PC-9 (cell line): ENCODE data around the gene SPECC1L. TPM values are rescaled to one million over a fixed set of nuclear protein-coding genes. Genes with fewer than 3 reads are reported as not detected.

ENCODE experiments used
- BruUV-seq: library from RNA; stranded (reverse); fragments of 400-500 nt; replicated peaks from 2 replicates; lab custom pipeline; 2021; lab: Mats Ljungman, UMichigan
- CTCF ChIA-PET: fragments of 300-600 bp; sonication (Branson Sonifier 250); formaldehyde crosslinking; loops from one replicate; lab custom pipeline; 2022; ENCODE audit warnings: antibody characterized with exemption; lab: Charles Lee
- POLR2A ChIA-PET: fragments of 300-600 bp; sonication (Branson Sonifier 250); formaldehyde crosslinking; loops from one replicate; lab custom pipeline; 2022; ENCODE audit warnings: antibody characterized with exemption; ENCODE audit not compliant: unreplicated experiment; lab: Charles Lee
- DNase-seq, 2 experiments: peaks; one replicate each; pipeline versions ENCODE4 v3.0.0 to v3.0.0-alpha.2; 2015 to 2022; ENCODE audit warnings: mixed read lengths in 1 of 2
- H2AFZ ChIP-seq: fragments of 200-600 bp; sonication (generic); 2 replicates; pipeline ENCODE4 v1.8.1; 2017; ENCODE audit warnings: antibody characterized with exemption
- H3F3A ChIP-seq: fragments of 200-600 bp; sonication (generic); 2 replicates; pipeline ENCODE4 v1.8.1; 2017; ENCODE audit warnings: antibody characterized with exemption, mild to moderate bottlenecking, low read depth; ENCODE audit not compliant: insufficient read depth
- H3K27ac ChIP-seq: fragments of 200-600 bp; sonication (generic); 2 replicates; pipeline ENCODE4 v1.6.1; 2016; ENCODE audit warnings: mixed run types
- H3K27me3 ChIP-seq: fragments of 200-600 bp; sonication (generic); 2 replicates; pipeline ENCODE4 v1.6.1; 2016; ENCODE audit warnings: low read depth, mixed run types; ENCODE audit not compliant: insufficient read depth
- H3K36me3 ChIP-seq: fragments of 200-600 bp; sonication (generic); 2 replicates; pipeline ENCODE4 v1.6.1; 2016; ENCODE audit warnings: low read depth, mixed run types
- H3K4me1 ChIP-seq: fragments of 200-600 bp; sonication (generic); replicated peaks from 2 replicates; pipeline ENCODE4 v1.6.1; 2016; ENCODE audit warnings: mixed run types; ENCODE audit not compliant: insufficient read depth
- H3K4me2 ChIP-seq: fragments of 200-600 bp; sonication (generic); 2 replicates; pipeline ENCODE4 v1.6.1; 2017; ENCODE audit warnings: mixed run types
- H3K4me3 ChIP-seq: fragments of 200-600 bp; sonication (generic); 2 replicates; pipeline ENCODE4 v1.6.1; 2016; ENCODE audit warnings: mixed run types
- H3K79me2 ChIP-seq: fragments of 200-600 bp; sonication (generic); 2 replicates; pipeline ENCODE4 v1.6.1; 2017; ENCODE audit warnings: low read depth, mixed run types
- H3K9me2 ChIP-seq: fragments of 200-600 bp; sonication (generic); 2 replicates; pipeline ENCODE4 v1.8.1; 2017; ENCODE audit warnings: mild to moderate bottlenecking; ENCODE audit not compliant: insufficient read depth
- H3K9me3 ChIP-seq: fragments of 200-600 bp; sonication (generic); 2 replicates; pipeline ENCODE4 v1.8.1; 2016; ENCODE audit warnings: low read depth; ENCODE audit not compliant: insufficient read depth
- H4K20me1 ChIP-seq: fragments of 200-600 bp; sonication (generic); 2 replicates; pipeline ENCODE4 v1.8.1; 2017; ENCODE audit not compliant: insufficient read depth
- EZH2 ChIP-seq: fragments of 200-600 bp; sonication (generic); IDR thresholded peaks from 2 replicates; pipeline ENCODE4 v1.8.0; 2017; ENCODE audit warnings: antibody characterized with exemption, low read depth
- intact Hi-C: fragments of 100-400 bp; cut with micrococcal nuclease; formaldehyde crosslinking; loops from one replicate; pipeline ENCODE4 v1.10.0; 2022; ENCODE audit not compliant: unreplicated experiment
- total RNA-seq: library from RNA; stranded (reverse); gene quantifications from 2 replicates; pipeline ENCODE4 v1.2.3, GENCODE V29; 2021
- TF ChIP-seq, protein P1 (sequence below): fragments of 200-600 bp; sonication (generic); conservative IDR thresholded peaks from 2 replicates; pipeline ENCODE4 v1.6.1; 2017; ENCODE audit warnings: mixed run types, antibody characterized with exemption, mild to moderate bottlenecking, moderate library complexity

Gene SPECC1L
- total RNA-seq, 1 experiment from 2014 or later: 38.9 TPM

DNA sequence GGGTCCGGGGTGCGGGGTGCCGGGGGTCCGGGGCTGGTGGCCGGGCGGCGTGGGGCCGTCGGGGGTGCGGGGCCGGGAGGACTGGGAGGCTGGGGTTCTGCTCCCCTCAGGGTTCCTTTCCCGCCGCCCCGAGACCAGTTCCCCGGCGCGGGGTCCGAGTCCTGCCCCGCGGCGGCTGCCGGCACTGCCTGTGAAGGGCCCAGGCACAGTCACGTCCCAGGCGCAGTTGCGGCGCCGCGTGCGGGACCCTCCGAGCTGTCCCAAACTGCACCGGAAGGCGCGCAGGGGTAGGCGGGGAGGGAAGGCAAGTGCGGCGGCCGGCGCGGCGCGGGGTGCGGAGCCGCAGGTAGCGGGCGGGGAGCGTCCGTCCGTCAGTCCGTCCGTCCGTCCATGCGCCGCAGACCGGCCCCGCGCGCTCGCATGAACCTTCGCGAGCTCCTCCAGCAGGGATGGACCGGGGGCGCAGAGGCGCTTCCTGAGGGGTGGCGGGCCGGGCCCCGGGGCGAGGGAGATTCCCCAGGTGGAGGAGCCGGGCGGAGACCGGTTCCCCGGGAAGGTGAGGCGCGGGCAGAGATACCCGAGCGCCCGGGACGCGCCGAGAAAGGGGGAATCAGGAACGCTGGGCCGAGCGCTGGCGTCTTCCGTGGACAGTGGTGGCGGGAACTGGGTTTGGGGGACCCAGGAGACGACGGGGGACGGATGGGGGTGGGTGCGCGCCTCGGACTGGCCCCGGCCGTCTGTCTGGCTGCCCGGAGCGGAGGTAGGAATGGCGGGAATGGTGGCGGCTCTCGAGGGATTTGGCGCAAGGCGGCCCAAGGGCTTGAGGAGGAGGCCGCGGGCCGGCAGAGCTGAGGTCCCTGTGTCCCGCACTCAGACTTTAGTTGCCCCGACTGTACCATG lies 153.6 kb downstream of the SPECC1L start:
- peaks cover 5% of the 10 kb centered on the region; the same call in 1 of the 2 replicates for H3F3A ChIP-seq
- H3K9me3 ChIP-seq: no peaks in the 10 kb centered on the region
- no peak overlapping the region for H3K27ac ChIP-seq
- CTCF ChIA-PET: interaction anchor here (0.6 kb wide), 1 partner anchor 60 kb away, joined by 3 read pairs; no protein-coding TSS in a partner anchor
- H3K4me2 ChIP-seq: peak overlapping the region; percentile 93
- DNase-seq: peak in 1 of 2 experiments; percentile 16
- H2AFZ ChIP-seq: peak overlapping the region; percentile 87
- BruUV-seq: no TSS peak
- H3K9me2 ChIP-seq: no peaks in the 10 kb centered on the region
- no peaks in the 10 kb centered on the region for H3K79me2 ChIP-seq
- intact Hi-C loops: no loop called here
- H3K27me3 ChIP-seq: no peaks in the 10 kb centered on the region
- H3K4me3 ChIP-seq: peak overlapping the region; percentile 78
- H3K4me1 ChIP-seq: no peaks in the 10 kb centered on the region
- POLR2A ChIA-PET: no interaction called here
- no peaks in the 10 kb centered on the region for H4K20me1 ChIP-seq
- TF ChIP-seq, protein P1, sequence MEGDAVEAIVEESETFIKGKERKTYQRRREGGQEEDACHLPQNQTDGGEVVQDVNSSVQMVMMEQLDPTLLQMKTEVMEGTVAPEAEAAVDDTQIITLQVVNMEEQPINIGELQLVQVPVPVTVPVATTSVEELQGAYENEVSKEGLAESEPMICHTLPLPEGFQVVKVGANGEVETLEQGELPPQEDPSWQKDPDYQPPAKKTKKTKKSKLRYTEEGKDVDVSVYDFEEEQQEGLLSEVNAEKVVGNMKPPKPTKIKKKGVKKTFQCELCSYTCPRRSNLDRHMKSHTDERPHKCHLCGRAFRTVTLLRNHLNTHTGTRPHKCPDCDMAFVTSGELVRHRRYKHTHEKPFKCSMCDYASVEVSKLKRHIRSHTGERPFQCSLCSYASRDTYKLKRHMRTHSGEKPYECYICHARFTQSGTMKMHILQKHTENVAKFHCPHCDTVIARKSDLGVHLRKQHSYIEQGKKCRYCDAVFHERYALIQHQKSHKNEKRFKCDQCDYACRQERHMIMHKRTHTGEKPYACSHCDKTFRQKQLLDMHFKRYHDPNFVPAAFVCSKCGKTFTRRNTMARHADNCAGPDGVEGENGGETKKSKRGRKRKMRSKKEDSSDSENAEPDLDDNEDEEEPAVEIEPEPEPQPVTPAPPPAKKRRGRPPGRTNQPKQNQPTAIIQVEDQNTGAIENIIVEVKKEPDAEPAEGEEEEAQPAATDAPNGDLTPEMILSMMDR: no peak
- no peak; the same call in 1 of the 2 replicates for TF ChIP-seq EZH2
- no peaks in the 10 kb centered on the region for H3K36me3 ChIP-seq

DNA sequence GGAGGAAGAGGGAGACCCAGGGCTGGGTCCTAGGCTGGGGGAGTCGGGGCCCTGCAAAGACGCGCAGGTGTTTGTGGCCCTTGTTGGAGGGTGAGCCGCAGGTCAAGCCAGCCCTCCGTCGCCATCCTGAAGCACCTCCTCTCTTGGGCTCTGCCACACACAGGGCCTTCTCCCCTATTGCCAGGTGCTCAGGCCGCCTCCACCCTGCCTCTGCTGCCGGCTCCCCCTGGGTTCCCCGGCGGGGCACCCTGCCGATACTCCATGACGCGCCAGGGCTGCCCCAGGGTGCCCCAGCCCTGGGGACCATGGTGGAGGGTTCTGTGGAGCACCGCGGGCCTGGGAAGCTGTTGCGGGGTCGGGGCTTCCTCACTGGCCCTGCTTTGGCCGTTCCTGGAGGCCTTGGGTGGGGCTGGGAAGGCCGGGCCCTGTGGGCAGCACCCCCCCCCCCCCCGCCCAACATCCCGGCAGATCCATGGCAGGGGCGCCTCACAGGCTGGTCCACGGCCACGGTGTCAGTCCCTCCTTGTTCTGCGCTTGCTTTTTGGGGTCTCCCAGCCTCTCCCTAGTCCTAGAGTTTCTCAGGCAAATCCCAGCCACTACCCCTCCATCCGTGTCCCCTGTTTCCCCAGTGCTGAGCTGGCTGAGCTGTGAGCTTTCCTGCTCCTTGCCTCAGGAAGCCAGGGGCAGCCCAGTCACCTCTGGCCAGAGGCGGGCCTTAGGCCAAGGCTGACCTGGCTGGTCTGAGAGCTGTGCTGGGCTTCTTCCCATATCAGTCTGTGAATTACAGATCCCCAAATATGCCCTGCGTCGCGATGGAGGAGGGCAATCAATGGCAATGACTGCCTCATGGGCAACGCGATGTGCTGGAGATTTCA lies 154.5 kb downstream of the SPECC1L start:
- Histone ChIP-seq H3K4me2 (no peak overlapping the region; the same call in 1 of the 2 replicates), H3K27ac (no peak overlapping the region), H3K4me3 (peak overlapping the region; percentile 78; the same call in 1 of the 2 replicates), H4K20me1 (no peaks in the 10 kb centered on the region), H3K79me2 (no peaks in the 10 kb centered on the region), H3F3A (peaks cover 5% of the 10 kb centered on the region; the same call in 1 of the 2 replicates), H3K27me3 (no peaks in the 10 kb centered on the region), H3K4me1 (no peaks in the 10 kb centered on the region), H3K9me2 (no peaks in the 10 kb centered on the region), H3K36me3 (no peaks in the 10 kb centered on the region), H3K9me3 (no peaks in the 10 kb centered on the region), H2AFZ (no peak overlapping the region)
- intact Hi-C loops: no loop called here
- DNase-seq: no peak
- POLR2A ChIA-PET: no interaction called here
- TF ChIP-seq EZH2: no peak
- TF ChIP-seq, protein P1: no peak
- no TSS peak for BruUV-seq
- CTCF ChIA-PET: interaction anchor here (0.6 kb wide), 1 partner anchor 59 kb away, joined by 3 read pairs; no protein-coding TSS in a partner anchor

DNA sequence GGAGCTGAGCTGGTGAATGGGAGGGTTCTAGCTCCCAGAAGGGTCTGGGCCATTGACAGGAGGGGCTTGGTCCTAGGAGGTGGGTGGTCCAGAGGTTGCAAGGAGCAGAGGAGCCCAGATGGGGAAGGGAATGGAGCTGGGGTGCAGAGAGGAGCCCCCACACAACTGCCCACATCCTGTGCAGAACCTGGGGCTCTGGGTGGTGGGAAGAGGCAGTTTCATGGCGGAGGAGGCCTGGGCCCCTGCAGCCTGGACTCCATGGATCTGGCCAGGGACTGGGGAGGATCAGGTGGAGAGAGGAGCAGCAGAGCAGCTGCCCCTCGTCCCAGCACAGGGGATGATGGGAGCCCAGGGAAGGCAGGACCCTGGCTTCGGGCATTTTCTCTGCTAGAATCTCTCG lies 155.8 kb downstream of the SPECC1L start:
- CTCF ChIA-PET: no interaction called here
- BruUV-seq: no TSS peak
- POLR2A ChIA-PET: no interaction called here

More for the DNA sequence above, 155.8 kb downstream of the SPECC1L start:
- Histone ChIP-seq H3K4me1 (no peaks in the 10 kb centered on the region), H3K79me2 (no peaks in the 10 kb centered on the region), H3K4me2 (no peak overlapping the region), H3K27ac (no peak overlapping the region), H3K27me3 (no peaks in the 10 kb centered on the region), H3K4me3 (no peak overlapping the region), H2AFZ (no peak overlapping the region), H4K20me1 (no peaks in the 10 kb centered on the region), H3K9me2 (no peaks in the 10 kb centered on the region), H3K36me3 (no peaks in the 10 kb centered on the region), H3K9me3 (no peaks in the 10 kb centered on the region), H3F3A (peaks cover 5% of the 10 kb centered on the region; the same call in 1 of the 2 replicates)
- intact Hi-C loops: no loop called here
- no peak for TF ChIP-seq EZH2
- TF ChIP-seq, protein P1: no peak
- DNase-seq: no peak
